Measurements from ENCODE around the gene STXBP2.
A peak's percentile ranks its signal among the peaks of the same experiment; 100 is the strongest.

STXBP2 gene

GRCh38 chr19:7652061-7652641 is 15.2 kb downstream of the STXBP2 start:
- in situ Hi-C loops (cut with HindIII; ENCODE audit: low pct_unique_long_range_greater_than_20kb, low sequenced_read_pairs) = no loop called here
- peak; percentile 44 to 93 for DNase-seq (ENCODE audit: low read depth in 1 of 2, low spot score in 1 of 2)
- TF ChIP-seq JUND (IDR thresholded peaks at IDR 0.05; ENCODE audit: low read depth) = no peak

DNA sequence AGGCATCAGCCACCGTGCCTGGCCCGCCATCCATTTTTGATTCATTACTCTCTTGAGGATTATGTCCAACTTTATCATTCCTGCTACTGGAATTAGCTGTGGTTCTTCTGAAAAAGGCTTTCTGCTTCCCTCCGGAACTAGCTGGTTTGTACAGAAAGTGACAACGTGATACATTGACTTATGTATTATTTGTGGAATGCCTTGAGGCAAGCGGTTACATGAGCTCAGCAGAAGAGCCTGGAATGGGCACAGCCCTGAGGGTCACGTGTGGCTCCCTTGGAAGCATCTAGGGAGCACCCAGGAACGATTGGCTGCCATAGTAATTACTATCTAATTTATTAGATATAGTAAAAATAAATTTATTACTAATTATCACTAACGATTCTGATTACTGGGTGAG is 17.5 kb downstream of the STXBP2 start:
- no peak for DNase-seq (ENCODE audit: low read depth in 1 of 2, low spot score in 1 of 2)
- no peak for TF ChIP-seq JUND (IDR thresholded peaks at IDR 0.05; ENCODE audit: low read depth)
- in situ Hi-C loops (cut with HindIII; ENCODE audit: low pct_unique_long_range_greater_than_20kb, low sequenced_read_pairs) = no loop called here

DNA sequence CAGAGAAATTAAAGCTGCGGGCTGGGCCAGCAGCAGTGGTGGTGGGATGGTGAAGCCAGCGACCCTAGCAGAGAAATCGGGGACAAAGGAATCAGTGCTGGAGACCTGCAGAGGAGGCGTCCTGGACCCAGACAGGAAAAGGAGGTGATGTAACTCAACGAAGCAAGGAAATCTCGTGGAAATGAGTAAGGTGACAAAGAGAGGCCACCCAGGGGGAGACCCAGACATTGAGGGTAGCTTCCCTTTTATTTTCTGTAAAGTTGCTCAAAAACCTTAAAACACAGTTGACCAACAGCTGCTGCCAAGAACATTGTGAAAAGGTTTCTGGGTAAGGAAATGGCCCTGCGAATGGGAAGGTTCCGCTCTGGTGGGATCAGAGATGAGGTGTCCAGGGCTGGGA is 18.7 kb downstream of the STXBP2 start:
- no peak for TF ChIP-seq JUND (IDR thresholded peaks at IDR 0.05; ENCODE audit: low read depth)
- in situ Hi-C loops (cut with HindIII; ENCODE audit: low pct_unique_long_range_greater_than_20kb, low sequenced_read_pairs) = no loop called here
- DNase-seq (ENCODE audit: low read depth in 1 of 2, low spot score in 1 of 2) = no peak

GRCh38 chr19:7657131-7657751 is 20.3 kb downstream of the STXBP2 start:
- no peak for TF ChIP-seq JUND (IDR thresholded peaks at IDR 0.05; ENCODE audit: low read depth)
- no peak for DNase-seq (ENCODE audit: low read depth in 1 of 2, low spot score in 1 of 2)
- in situ Hi-C loops (cut with HindIII; ENCODE audit: low pct_unique_long_range_greater_than_20kb, low sequenced_read_pairs) = no loop called here

DNA sequence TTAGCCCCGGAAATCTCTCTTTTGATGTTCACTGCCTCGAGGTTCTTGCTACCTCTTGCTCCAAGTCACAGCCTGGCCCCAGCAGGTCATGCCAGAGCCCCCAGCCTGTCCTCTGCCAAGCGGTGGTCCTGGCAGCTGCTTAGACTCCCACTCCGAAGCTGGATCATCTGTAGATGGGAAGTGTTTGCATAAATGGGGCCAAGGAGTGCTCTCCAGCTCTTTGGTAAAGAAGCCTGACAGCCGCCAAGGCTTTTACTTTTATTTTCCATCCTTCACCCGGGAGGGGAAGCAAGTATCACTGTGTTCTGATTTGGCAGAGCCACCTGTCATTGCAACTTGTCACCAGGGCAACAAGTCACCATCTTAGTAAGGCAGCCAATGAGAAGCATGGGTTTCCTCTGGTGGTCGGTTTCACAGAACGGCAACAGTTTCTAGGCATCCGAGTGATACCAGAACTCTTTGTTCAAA is 21.3 kb downstream of the STXBP2 start:
- in situ Hi-C loops (cut with HindIII; ENCODE audit: low pct_unique_long_range_greater_than_20kb, low sequenced_read_pairs) = no loop called here
- no peak for DNase-seq (ENCODE audit: low read depth in 1 of 2, low spot score in 1 of 2)
- TF ChIP-seq JUND (IDR thresholded peaks at IDR 0.05; ENCODE audit: low read depth) = no peak

- no peak for DNase-seq (ENCODE audit: low read depth in 1 of 2, low spot score in 1 of 2)
- in situ Hi-C loops (cut with HindIII; ENCODE audit: low pct_unique_long_range_greater_than_20kb, low sequenced_read_pairs) = no loop called here
- no peak for TF ChIP-seq JUND (IDR thresholded peaks at IDR 0.05; ENCODE audit: low read depth)
Measured at GRCh38 chr19:7661744-7662538, 25.0 kb downstream of the STXBP2 start.

DNA sequence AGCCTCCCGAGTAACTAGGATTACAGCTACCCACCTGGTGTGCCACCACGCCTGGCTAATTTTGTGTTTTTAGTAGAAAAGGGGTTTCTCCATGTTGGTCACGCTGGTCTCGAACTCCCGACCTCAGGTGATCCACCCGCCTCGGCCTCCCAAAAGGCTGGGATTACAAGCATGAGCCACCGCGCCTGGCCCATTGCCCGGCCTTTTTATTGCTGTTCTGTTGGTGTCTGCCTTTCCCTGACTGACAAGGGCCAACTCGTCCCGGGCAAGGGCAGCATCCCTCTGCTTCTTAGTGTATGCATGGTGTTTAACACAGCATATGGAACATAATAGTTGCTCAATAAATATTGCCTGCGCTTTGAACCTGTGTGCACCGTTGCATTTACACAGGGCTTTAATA is 25.7 kb downstream of the STXBP2 start:
- in situ Hi-C loops (cut with HindIII; ENCODE audit: low pct_unique_long_range_greater_than_20kb, low sequenced_read_pairs) = no loop called here
- TF ChIP-seq JUND (IDR thresholded peaks at IDR 0.05; ENCODE audit: low read depth) = no peak

GRCh38 chr19:7663706-7664105 is 26.8 kb downstream of the STXBP2 start:
- no peak for TF ChIP-seq JUND (IDR thresholded peaks at IDR 0.05; ENCODE audit: low read depth)
- in situ Hi-C loops (cut with HindIII; ENCODE audit: low pct_unique_long_range_greater_than_20kb, low sequenced_read_pairs) = no loop called here
- no peak for DNase-seq (ENCODE audit: low read depth in 1 of 2, low spot score in 1 of 2)

More for the DNA sequence above, 25.7 kb downstream of the STXBP2 start:
- no peak for DNase-seq (ENCODE audit: low read depth in 1 of 2, low spot score in 1 of 2)

DNA sequence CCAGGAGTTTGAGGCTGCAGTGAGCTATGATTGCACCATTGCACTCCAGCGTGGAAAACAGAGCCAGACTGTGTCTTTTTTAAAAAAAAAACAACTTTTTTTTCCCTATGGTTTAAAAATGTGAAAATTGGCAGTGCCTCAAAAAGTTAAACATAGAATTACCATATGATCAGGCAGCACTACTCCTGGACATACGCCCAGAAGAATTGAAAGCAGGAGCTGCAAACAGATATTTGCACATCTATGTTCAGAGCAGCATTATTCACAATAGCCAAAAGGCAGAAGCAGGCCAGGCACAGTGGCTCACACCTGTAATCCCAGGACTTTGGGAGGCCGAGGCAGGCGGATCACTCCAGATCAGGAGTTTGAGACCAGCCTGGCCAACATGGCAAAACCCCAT is 28.2 kb downstream of the STXBP2 start:
- no peak for TF ChIP-seq JUND (IDR thresholded peaks at IDR 0.05; ENCODE audit: low read depth)
- no peak for DNase-seq (ENCODE audit: low read depth in 1 of 2, low spot score in 1 of 2)
- in situ Hi-C loops (cut with HindIII; ENCODE audit: low pct_unique_long_range_greater_than_20kb, low sequenced_read_pairs) = no loop called here

DNA sequence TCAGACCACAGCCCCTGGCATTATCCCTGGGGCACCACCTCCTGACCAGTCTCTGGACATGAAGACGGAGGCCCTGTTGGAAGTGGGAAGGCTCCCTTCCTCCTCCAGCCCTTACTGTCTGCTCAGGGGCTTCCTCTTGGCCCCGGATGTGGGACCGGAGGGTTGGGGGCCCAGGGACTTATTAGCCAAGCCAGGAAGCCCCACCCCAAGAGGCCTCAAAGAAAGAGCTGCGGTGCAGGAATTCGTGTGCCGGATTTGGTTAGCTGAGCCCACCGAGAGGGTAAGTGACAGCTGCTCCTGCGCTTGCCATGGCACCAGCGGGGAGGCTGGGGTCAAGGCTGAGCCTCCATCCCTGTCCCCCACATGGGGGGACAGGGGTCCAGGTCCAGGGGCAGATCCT is 31.9 kb downstream of the STXBP2 start, which contains the start of gene RETN:
RETN (plus strand) TSS at position 208 of the 400 bp plus-strand sequence. CDS start 278 bp downstream, outside the sequence.
- in situ Hi-C loops (cut with HindIII; ENCODE audit: low pct_unique_long_range_greater_than_20kb, low sequenced_read_pairs) = no loop called here
- no peak for DNase-seq (ENCODE audit: low read depth in 1 of 2, low spot score in 1 of 2)
- no peak for TF ChIP-seq JUND (IDR thresholded peaks at IDR 0.05; ENCODE audit: low read depth)

DNA sequence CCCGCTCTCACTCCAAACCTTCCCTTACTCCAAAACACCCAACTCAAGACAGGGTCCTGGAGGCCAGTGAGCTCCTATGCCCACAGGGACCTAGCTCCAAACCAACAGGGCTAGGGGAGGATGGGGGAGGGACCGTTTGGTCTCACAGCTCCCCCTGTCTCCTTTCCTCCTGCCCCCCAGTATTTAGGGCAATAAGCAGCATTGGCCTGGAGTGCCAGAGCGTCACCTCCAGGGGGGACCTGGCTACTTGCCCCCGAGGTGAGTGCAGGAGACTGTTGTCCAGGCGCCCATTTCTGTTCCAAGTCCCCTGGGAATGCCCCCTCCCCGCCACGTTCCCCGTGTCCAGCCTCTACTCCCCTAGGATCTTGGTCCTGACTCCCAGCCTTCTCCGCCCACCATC is 32.7 kb downstream of the STXBP2 start:
- DNase-seq (ENCODE audit: low read depth in 1 of 2, low spot score in 1 of 2) = no peak
- in situ Hi-C loops (cut with HindIII; ENCODE audit: low pct_unique_long_range_greater_than_20kb, low sequenced_read_pairs) = no loop called here
- no peak for TF ChIP-seq JUND (IDR thresholded peaks at IDR 0.05; ENCODE audit: low read depth)

DNA sequence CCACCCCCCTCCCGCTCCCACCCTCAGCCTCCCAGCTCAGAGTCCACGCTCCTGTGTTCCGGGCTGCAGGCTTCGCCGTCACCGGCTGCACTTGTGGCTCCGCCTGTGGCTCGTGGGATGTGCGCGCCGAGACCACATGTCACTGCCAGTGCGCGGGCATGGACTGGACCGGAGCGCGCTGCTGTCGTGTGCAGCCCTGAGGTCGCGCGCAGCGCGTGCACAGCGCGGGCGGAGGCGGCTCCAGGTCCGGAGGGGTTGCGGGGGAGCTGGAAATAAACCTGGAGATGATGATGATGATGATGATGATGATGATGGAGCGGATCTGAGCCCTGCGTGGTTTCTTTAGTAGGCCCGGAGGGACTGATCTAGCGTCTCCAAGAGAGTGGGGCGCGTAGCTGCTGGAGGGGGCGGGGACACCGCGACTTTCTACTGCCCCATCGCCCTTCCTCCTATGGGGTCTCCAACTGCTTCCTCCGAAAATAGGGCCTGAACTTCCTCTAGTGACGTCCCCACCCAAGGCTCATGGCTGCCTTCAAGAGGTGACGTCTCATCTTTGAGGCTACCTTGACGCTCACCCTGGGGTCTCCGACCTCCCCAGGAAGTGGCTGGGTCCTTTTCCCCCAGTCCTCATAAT is 33.4 kb downstream of the STXBP2 start:
- no peak for DNase-seq (ENCODE audit: low read depth in 1 of 2, low spot score in 1 of 2)

GRCh38 chr19:7670790-7671189 is 33.9 kb downstream of the STXBP2 start:
- DNase-seq (ENCODE audit: low read depth in 1 of 2, low spot score in 1 of 2) = no peak
- in situ Hi-C loops (cut with HindIII; ENCODE audit: low pct_unique_long_range_greater_than_20kb, low sequenced_read_pairs) = no loop called here

More for the DNA sequence above, 33.4 kb downstream of the STXBP2 start:
- no peak for TF ChIP-seq JUND (IDR thresholded peaks at IDR 0.05; ENCODE audit: low read depth)
- in situ Hi-C loops (cut with HindIII; ENCODE audit: low pct_unique_long_range_greater_than_20kb, low sequenced_read_pairs) = no loop called here

More at GRCh38 chr19:7670790-7671189, 33.9 kb downstream of the STXBP2 start:
- no peak for TF ChIP-seq JUND (IDR thresholded peaks at IDR 0.05; ENCODE audit: low read depth)

Measured in T47D (cell line).